ENCODE data around the gene PDZRN3.

DNA sequence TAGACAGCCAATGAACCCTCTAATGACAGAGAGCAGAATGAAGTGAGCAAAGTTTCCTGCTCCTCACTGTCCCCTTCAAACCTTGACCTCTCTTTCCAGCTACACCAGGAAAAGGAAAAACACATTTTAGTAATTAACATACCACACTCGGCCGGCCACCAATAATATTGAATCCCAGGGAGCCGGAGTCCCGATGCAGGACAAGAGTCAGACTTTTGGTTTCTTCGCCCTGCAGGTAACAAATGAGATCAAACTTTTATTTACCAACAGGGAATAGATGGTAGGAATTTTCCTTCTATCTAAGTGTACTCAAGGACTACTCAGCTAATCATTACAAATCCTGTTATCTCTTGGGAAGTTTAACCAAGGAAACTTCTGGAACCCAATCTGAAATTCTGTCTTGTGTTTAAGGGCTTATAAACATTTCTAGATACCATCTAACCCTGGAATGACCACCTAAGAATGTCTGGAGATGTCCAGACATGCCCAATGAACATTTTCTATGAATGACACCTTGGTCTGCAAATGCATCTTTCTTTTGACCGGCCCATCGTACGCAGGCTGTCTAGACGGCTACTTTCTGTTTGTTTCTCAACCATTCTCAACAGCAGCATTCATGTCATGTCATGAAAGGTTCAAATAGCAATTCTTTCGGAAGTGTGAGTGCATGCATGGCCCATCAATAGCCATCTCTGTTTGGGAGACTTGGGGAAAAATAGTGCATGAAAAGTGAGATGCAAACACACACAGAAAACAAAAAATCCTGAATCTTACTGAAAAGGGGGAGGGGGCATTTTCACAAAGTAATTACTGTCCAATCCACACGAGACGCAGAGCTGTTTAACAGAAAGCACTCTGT, 16.1 kb downstream of the PDZRN3 start:
- TF ChIP-seq, protein P1, sequence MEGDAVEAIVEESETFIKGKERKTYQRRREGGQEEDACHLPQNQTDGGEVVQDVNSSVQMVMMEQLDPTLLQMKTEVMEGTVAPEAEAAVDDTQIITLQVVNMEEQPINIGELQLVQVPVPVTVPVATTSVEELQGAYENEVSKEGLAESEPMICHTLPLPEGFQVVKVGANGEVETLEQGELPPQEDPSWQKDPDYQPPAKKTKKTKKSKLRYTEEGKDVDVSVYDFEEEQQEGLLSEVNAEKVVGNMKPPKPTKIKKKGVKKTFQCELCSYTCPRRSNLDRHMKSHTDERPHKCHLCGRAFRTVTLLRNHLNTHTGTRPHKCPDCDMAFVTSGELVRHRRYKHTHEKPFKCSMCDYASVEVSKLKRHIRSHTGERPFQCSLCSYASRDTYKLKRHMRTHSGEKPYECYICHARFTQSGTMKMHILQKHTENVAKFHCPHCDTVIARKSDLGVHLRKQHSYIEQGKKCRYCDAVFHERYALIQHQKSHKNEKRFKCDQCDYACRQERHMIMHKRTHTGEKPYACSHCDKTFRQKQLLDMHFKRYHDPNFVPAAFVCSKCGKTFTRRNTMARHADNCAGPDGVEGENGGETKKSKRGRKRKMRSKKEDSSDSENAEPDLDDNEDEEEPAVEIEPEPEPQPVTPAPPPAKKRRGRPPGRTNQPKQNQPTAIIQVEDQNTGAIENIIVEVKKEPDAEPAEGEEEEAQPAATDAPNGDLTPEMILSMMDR (IDR thresholded peaks at IDR 0.05) = no peak
- no peak for TF ChIP-seq POLR2A (IDR thresholded peaks at IDR 0.05)
